Fibroblast of pulmonary artery (primary cell): Measurements from ENCODE around the gene MYT1.

Experiments
- DNase-seq: peaks from one replicate; pipeline ENCODE4 v3.0.0-alpha.2; 2010; ENCODE audit warnings: low read depth
- H3K4me3 ChIP-seq: replicated peaks from 2 replicates; pipeline ENCODE4 v1.5.1; 2011; ENCODE audit warnings: low read depth, mild to moderate bottlenecking, control low read depth, low read length, moderate library complexity
- CTCF ChIP-seq: IDR thresholded peaks from 2 replicates; pipeline ENCODE4 v1.5.1; 2011; ENCODE audit warnings: mild to moderate bottlenecking, control low read depth, low read length, inconsistent platforms; ENCODE audit errors: missing control alignments

MYT1 gene

GRCh38 chr20:64153410-64153809 is 10.8 kb upstream of the MYT1 start:
- no peak for TF ChIP-seq CTCF
- DNase-seq, result no peak
- no peak overlapping the region for H3K4me3 ChIP-seq

DNA sequence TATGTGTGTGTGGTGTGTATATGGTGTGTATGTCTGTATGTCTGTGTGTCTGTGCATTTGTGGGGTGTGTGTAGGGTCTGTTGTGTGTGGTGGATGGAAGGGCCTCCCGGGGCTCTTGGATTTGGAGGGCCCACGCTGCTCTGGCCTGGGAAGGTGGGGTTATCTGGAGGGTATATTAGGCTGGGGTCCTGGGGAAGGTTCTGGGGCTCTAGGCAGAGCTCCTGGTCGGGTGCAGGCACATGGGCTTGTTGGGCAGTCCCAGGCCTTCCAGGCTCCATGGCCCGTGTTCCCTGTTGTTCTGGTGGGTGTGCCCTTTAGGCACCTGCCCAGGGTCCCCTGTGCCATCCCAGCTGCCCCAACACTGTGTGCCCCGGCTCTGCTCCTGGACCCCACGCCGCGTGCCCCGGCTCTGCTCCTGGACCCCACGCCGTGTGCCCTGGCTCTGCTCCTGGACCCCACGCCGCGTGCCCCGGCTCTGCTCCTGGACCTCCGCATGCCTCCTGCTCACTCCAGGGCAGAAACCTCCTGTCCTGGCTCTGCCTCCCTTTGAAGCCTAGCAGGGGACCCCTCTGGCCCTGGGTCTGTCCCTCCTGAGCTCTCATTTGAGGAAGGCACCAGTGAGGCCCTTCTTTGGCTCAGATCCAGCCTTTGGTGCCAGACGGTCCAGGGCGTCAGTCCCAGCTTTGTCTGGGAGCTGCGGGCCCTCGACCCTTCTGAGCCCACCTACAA is 10.2 kb upstream of the MYT1 start:
- no peak for TF ChIP-seq CTCF
- no peak for DNase-seq
- H3K4me3 ChIP-seq, result no peak overlapping the region

DNA sequence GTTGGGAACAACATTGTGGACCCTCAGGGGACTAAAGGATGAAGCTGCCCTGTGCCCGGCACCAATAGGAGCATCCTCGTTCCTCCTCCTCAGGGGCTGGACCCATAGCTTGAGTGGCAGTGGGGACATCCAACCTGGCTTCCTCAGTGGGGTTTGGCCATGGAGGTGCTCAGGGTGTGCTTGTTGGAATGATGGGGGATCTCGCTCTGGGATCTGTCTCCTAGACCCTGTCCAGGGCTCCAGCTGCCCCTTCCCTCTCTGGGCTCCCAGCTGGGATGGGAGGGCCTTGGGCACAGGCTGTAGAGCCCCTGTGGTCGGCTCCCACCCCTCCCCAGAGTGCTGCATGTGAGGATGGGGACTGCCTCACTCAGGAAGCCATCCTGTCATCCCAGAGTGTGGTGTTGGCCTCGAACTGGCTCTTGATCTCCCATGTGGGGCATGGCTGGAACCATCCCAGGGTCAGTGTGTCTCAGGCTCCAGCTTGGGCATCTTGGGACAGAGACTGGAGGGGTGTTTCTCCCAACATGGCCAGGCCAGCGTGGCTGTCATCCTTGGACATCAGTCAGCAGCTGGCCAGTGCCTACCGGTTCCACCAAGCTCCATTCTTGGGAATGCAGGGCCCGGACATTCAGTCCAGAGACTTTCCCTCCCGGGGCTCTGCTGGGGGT is 9.5 kb upstream of the MYT1 start:
- no peak for TF ChIP-seq CTCF
- H3K4me3 ChIP-seq, result no peak overlapping the region
- DNase-seq, result no peak

DNA sequence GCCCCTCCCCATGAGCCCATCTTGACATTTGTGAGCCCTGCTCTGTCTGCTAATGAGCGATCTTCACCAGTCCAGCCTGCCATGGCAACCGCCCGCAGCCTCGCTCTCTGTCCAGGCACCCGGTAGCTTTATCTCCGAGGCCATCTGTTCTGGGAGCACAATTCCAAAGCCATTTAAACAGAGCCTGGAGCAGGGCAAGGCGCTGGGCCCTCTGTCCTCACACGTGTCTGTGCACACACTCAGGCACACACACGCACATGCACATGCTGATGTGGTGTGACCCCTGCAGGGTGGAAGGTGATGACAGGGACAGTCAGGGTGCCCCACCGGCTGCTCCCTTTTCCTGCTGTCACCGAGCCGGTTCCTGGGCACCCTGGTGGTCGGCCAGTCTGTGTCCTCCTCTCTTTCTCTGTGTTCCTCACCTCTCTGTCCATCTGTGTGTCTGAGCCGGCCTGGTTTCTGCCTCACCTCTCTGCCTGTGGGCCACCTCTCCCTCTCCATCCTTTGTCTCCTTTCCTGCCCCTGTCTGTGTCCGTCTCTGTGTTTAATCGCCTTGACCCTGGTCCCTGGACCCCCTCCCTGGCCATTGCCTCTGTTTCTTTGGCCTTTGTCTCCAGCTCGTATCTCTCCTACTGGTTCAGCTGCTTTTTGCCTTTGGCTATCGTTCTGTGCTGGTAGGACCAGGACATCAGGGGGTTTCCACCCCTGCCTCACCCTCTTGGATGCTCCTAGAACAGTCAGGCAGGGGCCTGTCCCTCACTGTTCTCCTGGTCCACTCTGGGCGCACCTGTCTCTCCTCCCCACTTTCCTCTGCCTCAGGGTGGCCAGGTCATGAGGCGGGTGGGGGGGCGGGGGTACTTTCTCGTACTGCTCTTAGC is 8.8 kb upstream of the MYT1 start:
- no peak for DNase-seq
- TF ChIP-seq CTCF, result no peak
- H3K4me3 ChIP-seq, result no peak overlapping the region

DNA sequence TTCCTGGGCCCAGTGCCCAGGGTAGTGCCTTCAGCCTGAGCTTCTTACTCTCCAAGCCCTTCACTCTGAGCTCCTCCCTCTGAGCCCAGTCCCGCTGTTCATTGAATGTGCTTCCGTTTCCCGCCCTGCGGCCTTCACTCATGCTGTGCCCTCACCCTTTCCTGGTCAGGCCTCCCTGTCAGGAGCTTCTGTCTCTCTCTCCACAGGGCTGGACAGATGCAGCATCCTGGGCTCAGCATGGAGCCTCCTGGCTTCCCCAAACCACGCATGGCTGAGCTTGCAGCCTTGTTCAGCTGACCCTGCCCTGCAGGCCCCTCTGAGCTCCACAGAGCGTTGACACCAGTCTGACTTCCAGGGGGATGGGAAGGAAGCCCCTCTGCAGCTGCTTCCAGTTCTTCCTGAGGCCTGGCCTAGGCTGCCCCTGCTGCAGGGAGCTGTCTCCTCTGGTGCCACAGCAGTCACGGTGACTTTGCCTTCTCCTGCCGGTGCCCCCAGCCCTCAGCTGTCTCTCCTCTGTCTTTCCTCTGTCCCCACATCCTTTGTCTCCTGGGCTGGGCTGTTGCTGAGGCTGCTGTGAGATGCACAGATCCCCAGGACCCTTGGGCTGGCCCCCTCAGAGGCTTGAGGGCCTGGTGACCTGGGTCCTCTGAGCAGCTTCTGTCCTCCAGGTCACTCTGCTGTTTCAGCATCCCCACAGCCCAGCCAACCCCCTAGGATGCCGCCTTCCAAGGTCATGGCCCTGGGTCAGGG is 7.9 kb upstream of the MYT1 start:
- TF ChIP-seq CTCF, result no peak
- no peak overlapping the region for H3K4me3 ChIP-seq

More for the DNA sequence above, 7.9 kb upstream of the MYT1 start:
- no peak for DNase-seq
